Measurements from ENCODE around the gene LRIG1.

Gene LRIG1

DNA sequence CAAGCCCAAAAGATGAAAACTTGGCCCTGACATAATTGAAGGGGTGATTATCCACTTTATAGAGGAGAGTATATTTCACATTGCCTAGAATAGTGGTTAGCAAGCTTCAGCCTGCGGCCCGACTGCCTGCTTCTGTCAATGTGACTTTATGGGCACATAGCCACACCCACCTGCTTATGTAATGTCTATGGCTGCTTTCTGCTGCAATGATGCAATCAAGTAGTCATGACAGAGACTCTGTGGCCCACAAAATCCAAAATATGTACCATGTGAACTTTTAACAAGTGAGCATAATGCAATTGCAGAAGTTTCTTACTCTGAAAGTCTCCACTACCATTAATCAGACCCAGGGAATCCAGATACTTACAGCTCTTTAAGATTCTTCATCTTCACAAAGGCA is 103.1 kb downstream of the LRIG1 start:
- DNase-seq, result no peak
- in situ Hi-C loops (cut with HindIII; ENCODE audit: low pct_ligation_motif_present, low sequenced_read_pairs), result no loop called here
- no peak overlapping the region for H3K27ac ChIP-seq

DNA sequence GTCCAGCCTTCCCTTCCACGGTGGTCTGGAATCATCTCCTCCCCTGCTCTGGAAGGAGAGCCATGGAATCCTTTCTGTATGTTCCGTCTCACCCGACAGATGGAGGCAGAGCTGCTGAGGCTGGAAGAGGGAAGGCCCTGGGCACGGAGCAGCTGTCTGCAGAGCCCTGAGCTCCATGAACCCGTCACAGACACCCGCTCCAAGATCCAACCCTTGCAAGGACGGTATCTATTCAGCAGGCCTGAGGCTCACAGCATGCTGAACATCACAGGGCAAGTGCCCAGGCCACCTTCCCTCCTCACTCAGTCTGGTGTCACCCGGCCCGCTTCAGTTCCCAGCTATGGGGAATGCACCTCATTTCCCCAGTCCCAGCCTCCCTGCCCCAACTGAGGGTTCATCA is 103.9 kb downstream of the LRIG1 start:
- Histone ChIP-seq H3K36me3 (replicated peaks) (peaks cover 13% of the 10 kb centered on the region), H3K27ac (no peak overlapping the region), H3K4me3 (ENCODE audit: low read depth, low read length) (no peak overlapping the region), H3K27me3 (replicated peaks) (no peaks in the 10 kb centered on the region)
- DNase-seq, result no peak
- TF ChIP-seq, protein P1, sequence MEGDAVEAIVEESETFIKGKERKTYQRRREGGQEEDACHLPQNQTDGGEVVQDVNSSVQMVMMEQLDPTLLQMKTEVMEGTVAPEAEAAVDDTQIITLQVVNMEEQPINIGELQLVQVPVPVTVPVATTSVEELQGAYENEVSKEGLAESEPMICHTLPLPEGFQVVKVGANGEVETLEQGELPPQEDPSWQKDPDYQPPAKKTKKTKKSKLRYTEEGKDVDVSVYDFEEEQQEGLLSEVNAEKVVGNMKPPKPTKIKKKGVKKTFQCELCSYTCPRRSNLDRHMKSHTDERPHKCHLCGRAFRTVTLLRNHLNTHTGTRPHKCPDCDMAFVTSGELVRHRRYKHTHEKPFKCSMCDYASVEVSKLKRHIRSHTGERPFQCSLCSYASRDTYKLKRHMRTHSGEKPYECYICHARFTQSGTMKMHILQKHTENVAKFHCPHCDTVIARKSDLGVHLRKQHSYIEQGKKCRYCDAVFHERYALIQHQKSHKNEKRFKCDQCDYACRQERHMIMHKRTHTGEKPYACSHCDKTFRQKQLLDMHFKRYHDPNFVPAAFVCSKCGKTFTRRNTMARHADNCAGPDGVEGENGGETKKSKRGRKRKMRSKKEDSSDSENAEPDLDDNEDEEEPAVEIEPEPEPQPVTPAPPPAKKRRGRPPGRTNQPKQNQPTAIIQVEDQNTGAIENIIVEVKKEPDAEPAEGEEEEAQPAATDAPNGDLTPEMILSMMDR (IDR thresholded peaks at IDR 0.05; ENCODE audit: low read depth, low read length, missing control alignments), result no peak
- in situ Hi-C loops (cut with HindIII; ENCODE audit: low pct_ligation_motif_present, low sequenced_read_pairs), result no loop called here

More for the DNA sequence above, 103.1 kb downstream of the LRIG1 start:
- H3K4me3 ChIP-seq (ENCODE audit: low read depth, low read length), result no peak overlapping the region
- TF ChIP-seq, protein P1 (IDR thresholded peaks at IDR 0.05; ENCODE audit: low read depth, low read length, missing control alignments), result no peak
- H3K36me3 ChIP-seq (replicated peaks), result peaks cover 13% of the 10 kb centered on the region
- no peaks in the 10 kb centered on the region for H3K27me3 ChIP-seq (replicated peaks)

DNA sequence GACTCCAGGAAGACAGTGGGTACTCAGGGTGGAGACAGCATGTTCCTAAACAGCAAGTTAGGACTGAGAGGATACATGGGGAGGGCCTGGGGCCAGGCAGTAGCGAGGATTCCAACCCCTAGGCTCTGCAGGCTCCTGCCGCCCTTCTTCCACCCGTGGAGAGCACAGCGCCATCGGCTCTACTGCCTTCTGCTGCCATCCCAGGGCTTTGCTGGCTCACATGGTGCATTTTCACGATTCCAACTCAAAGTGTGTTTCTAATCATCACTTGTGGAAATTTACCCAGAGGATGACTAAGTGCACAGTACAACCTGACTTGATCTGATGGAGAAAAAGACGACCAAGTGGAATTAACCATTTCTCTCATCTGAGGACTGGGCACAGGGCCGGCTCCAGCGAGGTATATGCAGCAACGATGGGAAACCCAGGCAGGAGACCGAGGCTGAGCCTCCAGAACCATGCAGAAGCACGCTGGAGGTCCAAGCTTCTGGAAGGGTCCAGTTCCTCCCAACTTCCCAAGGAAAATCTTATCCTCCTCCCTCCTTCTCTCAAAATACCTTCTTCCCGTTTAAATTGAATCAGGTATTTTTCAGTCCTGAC is 104.6 kb downstream of the LRIG1 start:
- TF ChIP-seq, protein P1 (IDR thresholded peaks at IDR 0.05; ENCODE audit: low read depth, low read length, missing control alignments), result no peak
- no peak for DNase-seq
- Histone ChIP-seq H3K4me3 (ENCODE audit: low read depth, low read length) (no peak overlapping the region), H3K27ac (no peak overlapping the region), H3K27me3 (replicated peaks) (no peaks in the 10 kb centered on the region), H3K36me3 (replicated peaks) (peaks cover 13% of the 10 kb centered on the region)
- in situ Hi-C loops (cut with HindIII; ENCODE audit: low pct_ligation_motif_present, low sequenced_read_pairs), result no loop called here

DNA sequence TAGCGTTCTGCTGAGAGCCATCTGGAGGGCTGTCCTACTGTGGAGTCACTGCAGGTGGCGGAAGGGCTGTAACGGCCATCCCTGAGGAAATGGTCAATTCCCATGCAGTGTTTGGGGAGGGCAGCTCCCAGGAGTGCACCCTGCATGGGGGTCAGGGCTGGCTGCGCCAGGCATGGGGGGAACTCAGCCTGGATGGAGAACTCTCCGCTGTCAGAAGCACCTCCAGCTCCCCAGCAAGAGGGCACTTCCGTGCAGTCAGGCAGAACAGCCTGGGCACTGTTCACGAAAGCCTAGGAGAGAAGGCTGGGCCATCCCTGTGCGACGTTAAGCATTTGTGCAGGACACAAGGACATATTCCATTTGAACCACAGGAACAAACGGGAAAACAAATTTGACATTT is 105.2 kb downstream of the LRIG1 start:
- no peaks in the 10 kb centered on the region for H3K27me3 ChIP-seq (replicated peaks)
- peaks cover 13% of the 10 kb centered on the region for H3K36me3 ChIP-seq (replicated peaks)
- TF ChIP-seq, protein P1 (IDR thresholded peaks at IDR 0.05; ENCODE audit: low read depth, low read length, missing control alignments), result no peak
- peak overlapping the region; percentile 83 for H3K27ac ChIP-seq
- no peak overlapping the region for H3K4me3 ChIP-seq (ENCODE audit: low read depth, low read length)
- in situ Hi-C loops (cut with HindIII; ENCODE audit: low pct_ligation_motif_present, low sequenced_read_pairs), result no loop called here
- no peak for DNase-seq

DNA sequence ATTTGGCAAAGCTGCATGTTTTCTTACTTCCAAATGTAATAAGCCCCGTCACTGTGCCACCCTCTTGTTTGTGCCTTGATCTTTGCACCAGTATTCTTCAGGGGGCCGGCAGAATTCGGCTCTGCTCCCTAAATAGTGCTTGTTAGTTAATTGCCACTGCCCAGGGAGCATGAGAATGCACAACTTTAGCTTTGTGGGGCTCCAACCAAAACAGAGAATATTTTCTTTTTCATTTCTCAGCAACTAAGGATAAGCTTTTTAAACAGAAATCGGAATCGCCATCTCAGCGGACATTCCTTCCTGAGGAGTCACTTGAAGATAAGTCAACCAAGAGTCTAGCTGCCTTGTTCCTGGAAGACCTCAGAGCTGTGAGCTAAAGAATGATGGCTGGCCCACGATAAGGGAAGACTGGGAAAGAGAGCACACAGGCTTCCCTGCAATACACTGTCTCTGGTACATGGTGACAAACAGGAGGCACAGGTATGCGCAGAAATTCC is 106.0 kb downstream of the LRIG1 start:
- Histone ChIP-seq H3K27me3 (replicated peaks) (no peaks in the 10 kb centered on the region), H3K4me3 (ENCODE audit: low read depth, low read length) (no peak overlapping the region), H3K27ac (peak overlapping the region; percentile 83), H3K36me3 (replicated peaks) (peaks cover 13% of the 10 kb centered on the region)
- peak; percentile 94 for DNase-seq
- TF ChIP-seq, protein P1 (IDR thresholded peaks at IDR 0.05; ENCODE audit: low read depth, low read length, missing control alignments), result no peak
- in situ Hi-C loops (cut with HindIII; ENCODE audit: low pct_ligation_motif_present, low sequenced_read_pairs), result no loop called here
